ENCODE measurements around the gene DLGAP1.

- TF ChIP-seq, protein P1, sequence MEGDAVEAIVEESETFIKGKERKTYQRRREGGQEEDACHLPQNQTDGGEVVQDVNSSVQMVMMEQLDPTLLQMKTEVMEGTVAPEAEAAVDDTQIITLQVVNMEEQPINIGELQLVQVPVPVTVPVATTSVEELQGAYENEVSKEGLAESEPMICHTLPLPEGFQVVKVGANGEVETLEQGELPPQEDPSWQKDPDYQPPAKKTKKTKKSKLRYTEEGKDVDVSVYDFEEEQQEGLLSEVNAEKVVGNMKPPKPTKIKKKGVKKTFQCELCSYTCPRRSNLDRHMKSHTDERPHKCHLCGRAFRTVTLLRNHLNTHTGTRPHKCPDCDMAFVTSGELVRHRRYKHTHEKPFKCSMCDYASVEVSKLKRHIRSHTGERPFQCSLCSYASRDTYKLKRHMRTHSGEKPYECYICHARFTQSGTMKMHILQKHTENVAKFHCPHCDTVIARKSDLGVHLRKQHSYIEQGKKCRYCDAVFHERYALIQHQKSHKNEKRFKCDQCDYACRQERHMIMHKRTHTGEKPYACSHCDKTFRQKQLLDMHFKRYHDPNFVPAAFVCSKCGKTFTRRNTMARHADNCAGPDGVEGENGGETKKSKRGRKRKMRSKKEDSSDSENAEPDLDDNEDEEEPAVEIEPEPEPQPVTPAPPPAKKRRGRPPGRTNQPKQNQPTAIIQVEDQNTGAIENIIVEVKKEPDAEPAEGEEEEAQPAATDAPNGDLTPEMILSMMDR (IDR thresholded peaks at IDR 0.05; ENCODE audit: low read depth, low read length, missing input control) = no peak
- TF ChIP-seq, protein P2, sequence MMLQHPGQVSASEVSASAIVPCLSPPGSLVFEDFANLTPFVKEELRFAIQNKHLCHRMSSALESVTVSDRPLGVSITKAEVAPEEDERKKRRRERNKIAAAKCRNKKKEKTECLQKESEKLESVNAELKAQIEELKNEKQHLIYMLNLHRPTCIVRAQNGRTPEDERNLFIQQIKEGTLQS (IDR thresholded peaks at IDR 0.05) = no peak
- TF ChIP-seq REST (IDR thresholded peaks at IDR 0.05) (no peak), TAF1 (conservative IDR thresholded peaks at IDR 0.05) (no peak), RAD21 (IDR thresholded peaks at IDR 0.05) (no peak)
Measured at GRCh38 chr18:3806656-3807055, 648.5 kb downstream of the DLGAP1 start.

Data from liver (tissue), 3 donors.